ENCODE measurements around the gene HRH2. TPM values are rescaled to one million over a fixed set of nuclear protein-coding genes. Genes with fewer than 3 reads are reported as not detected.

HRH2 gene
- total RNA-seq, 2 donors from 2014 or later, result 2.5 to 3.2 TPM

- Mint-ChIP-seq H3K27me3 (peaks cover 10 to 15% of the 10 kb centered on the region in 2 donors), H3K36me3 (no peaks in the 10 kb centered on the region), H3K27ac (peak overlapping the region; percentile 16 to 53), H3K4me1 (ENCODE audit: low read depth in 2 of 2) (peaks cover 5 to 20% of the 10 kb centered on the region in 2 donors), H3K9me3 (no peaks in the 10 kb centered on the region), H3K4me3 (no peak overlapping the region)
- ATAC-seq, result no peak
- DNase-seq (ENCODE audit: low spot score), result no peak
These were observed 37.6 kb downstream of the HRH2 start for GRCh38 chr5:175695161-175696126.

GRCh38 chr5:175696139-175696854 lies 38.4 kb downstream of the HRH2 start:
- Mint-ChIP-seq H3K9me3 (no peaks in the 10 kb centered on the region), H3K27ac (peak overlapping the region; percentile 33 to 53), H3K27me3 (peaks cover 3 to 8% of the 10 kb centered on the region in 2 donors), H3K4me1 (ENCODE audit: low read depth in 2 of 2) (peaks cover 5 to 20% of the 10 kb centered on the region in 2 donors), H3K36me3 (no peaks in the 10 kb centered on the region), H3K4me3 (no peak overlapping the region)
- peak; percentile 71 for DNase-seq (ENCODE audit: low spot score)
- peak; percentile 65 to 66 for ATAC-seq

- Mint-ChIP-seq H3K4me1 (ENCODE audit: low read depth in 2 of 2) (peaks cover 5 to 20% of the 10 kb centered on the region in 2 donors), H3K9me3 (no peaks in the 10 kb centered on the region), H3K4me3 (no peak overlapping the region), H3K27me3 (peaks cover 8 to 13% of the 10 kb centered on the region in 2 donors), H3K27ac (peak overlapping the region in 1 of 2 donors; percentile 33), H3K36me3 (no peaks in the 10 kb centered on the region)
- ATAC-seq (no peak), DNase-seq (ENCODE audit: low spot score) (no peak)
These were observed 39.0 kb downstream of the HRH2 start for GRCh38 chr5:175696855-175697198.

GRCh38 chr5:175697846-175698245 lies 40.0 kb downstream of the HRH2 start:
- no peaks in the 10 kb centered on the region for H3K9me3 Mint-ChIP-seq
- DNase-seq (ENCODE audit: low spot score), result no peak

GRCh38 chr5:175698401-175699115 lies 40.7 kb downstream of the HRH2 start:
- no peak for ATAC-seq
- no peak for DNase-seq (ENCODE audit: low spot score)
- no peak overlapping the region for H3K4me3 Mint-ChIP-seq
- H3K27me3 Mint-ChIP-seq, result peaks cover 15 to 25% of the 10 kb centered on the region in 2 donors
- no peaks in the 10 kb centered on the region for H3K9me3 Mint-ChIP-seq
- H3K4me1 Mint-ChIP-seq (ENCODE audit: low read depth in 2 of 2), result peaks cover 5 to 20% of the 10 kb centered on the region in 2 donors
- H3K27ac Mint-ChIP-seq, result no peak overlapping the region
- H3K36me3 Mint-ChIP-seq, result no peaks in the 10 kb centered on the region

More at GRCh38 chr5:175697846-175698245, 40.0 kb downstream of the HRH2 start:
- Mint-ChIP-seq H3K36me3 (no peaks in the 10 kb centered on the region), H3K27ac (no peak overlapping the region), H3K4me1 (ENCODE audit: low read depth in 2 of 2) (peaks cover 5 to 20% of the 10 kb centered on the region in 2 donors), H3K27me3 (peaks cover 12 to 19% of the 10 kb centered on the region in 2 donors), H3K4me3 (peak overlapping the region; percentile 5)
- no peak for ATAC-seq

- Mint-ChIP-seq H3K4me1 (ENCODE audit: low read depth in 2 of 2) (peaks cover 5 to 13% of the 10 kb centered on the region in 2 donors), H3K4me3 (no peak overlapping the region), H3K27ac (no peak overlapping the region), H3K9me3 (no peaks in the 10 kb centered on the region), H3K36me3 (no peaks in the 10 kb centered on the region), H3K27me3 (peaks cover 16 to 36% of the 10 kb centered on the region in 2 donors)
- DNase-seq (ENCODE audit: low spot score) (no peak), ATAC-seq (no peak)
These were observed 43.1 kb downstream of the HRH2 start for GRCh38 chr5:175700991-175701390.

- peaks cover 0 to 7% of the 10 kb centered on the region in 2 donors for H3K4me1 Mint-ChIP-seq (ENCODE audit: low read depth in 2 of 2)
- no peaks in the 10 kb centered on the region for H3K9me3 Mint-ChIP-seq
- H3K27ac Mint-ChIP-seq, result no peak overlapping the region
- peaks cover 16 to 36% of the 10 kb centered on the region in 2 donors for H3K27me3 Mint-ChIP-seq
- H3K36me3 Mint-ChIP-seq, result no peaks in the 10 kb centered on the region
- DNase-seq (ENCODE audit: low spot score) (no peak), ATAC-seq (no peak)
- H3K4me3 Mint-ChIP-seq, result no peak overlapping the region
These were observed 43.9 kb downstream of the HRH2 start for GRCh38 chr5:175701797-175702196.

- no peaks in the 10 kb centered on the region for H3K4me1 Mint-ChIP-seq (ENCODE audit: low read depth in 2 of 2)
- ATAC-seq (no peak), DNase-seq (ENCODE audit: low spot score) (peak; percentile 37)
- no peaks in the 10 kb centered on the region for H3K9me3 Mint-ChIP-seq
- no peak overlapping the region for H3K27ac Mint-ChIP-seq
- H3K27me3 Mint-ChIP-seq, result peaks cover 22 to 38% of the 10 kb centered on the region in 2 donors
- no peak overlapping the region for H3K4me3 Mint-ChIP-seq
- H3K36me3 Mint-ChIP-seq, result no peaks in the 10 kb centered on the region
These were observed 48.6 kb downstream of the HRH2 start for GRCh38 chr5:175706499-175706898.

- no peak overlapping the region for H3K4me3 Mint-ChIP-seq
- H3K4me1 Mint-ChIP-seq (ENCODE audit: low read depth in 2 of 2), result no peaks in the 10 kb centered on the region
- peaks cover 20 to 35% of the 10 kb centered on the region in 2 donors for H3K27me3 Mint-ChIP-seq
- ATAC-seq (no peak), DNase-seq (ENCODE audit: low spot score) (peak; percentile 44)
- no peaks in the 10 kb centered on the region for H3K36me3 Mint-ChIP-seq
- H3K9me3 Mint-ChIP-seq, result no peaks in the 10 kb centered on the region
- no peak overlapping the region for H3K27ac Mint-ChIP-seq
These were observed 50.0 kb downstream of the HRH2 start for GRCh38 chr5:175707751-175708375.

GRCh38 chr5:175709276-175709781 lies 51.5 kb downstream of the HRH2 start:
- Mint-ChIP-seq H3K9me3 (no peaks in the 10 kb centered on the region), H3K27me3 (peaks cover 16 to 26% of the 10 kb centered on the region in 2 donors), H3K27ac (no peak overlapping the region), H3K4me3 (no peak overlapping the region), H3K36me3 (no peaks in the 10 kb centered on the region), H3K4me1 (ENCODE audit: low read depth in 2 of 2) (no peaks in the 10 kb centered on the region)
- DNase-seq (ENCODE audit: low spot score), result no peak
- no peak for ATAC-seq

- Mint-ChIP-seq H3K27me3 (peaks cover 19 to 21% of the 10 kb centered on the region in 2 donors), H3K9me3 (no peaks in the 10 kb centered on the region), H3K4me3 (no peak overlapping the region), H3K36me3 (no peaks in the 10 kb centered on the region), H3K4me1 (ENCODE audit: low read depth in 2 of 2) (no peaks in the 10 kb centered on the region), H3K27ac (no peak overlapping the region)
- ATAC-seq (no peak), DNase-seq (ENCODE audit: low spot score) (no peak)
These were observed 52.5 kb downstream of the HRH2 start for GRCh38 chr5:175710326-175710725.

- DNase-seq (ENCODE audit: low spot score) (no peak), ATAC-seq (no peak)
- Mint-ChIP-seq H3K9me3 (no peaks in the 10 kb centered on the region), H3K4me1 (ENCODE audit: low read depth in 2 of 2) (no peaks in the 10 kb centered on the region), H3K36me3 (no peaks in the 10 kb centered on the region), H3K4me3 (no peak overlapping the region), H3K27me3 (peaks cover 23 to 25% of the 10 kb centered on the region in 2 donors), H3K27ac (no peak overlapping the region)
These were observed 53.2 kb downstream of the HRH2 start for GRCh38 chr5:175711031-175711430.
